OCI-LY7 (cell line): ENCODE measurements around the gene TGM5. TPM values are rescaled to one million over a fixed set of nuclear protein-coding genes. Genes with fewer than 3 reads are reported as not detected.
A peak's percentile ranks its signal among the peaks of the same experiment; 100 is the strongest.

Experiments
- BruUV-seq: library from RNA; stranded (reverse); fragments of 400-500 nt; replicated peaks from 2 replicates; lab custom pipeline; 2021; lab: Mats Ljungman, UMichigan
- CTCF ChIA-PET: fragments of 300-600 bp; sonication (Branson Sonifier 250); formaldehyde crosslinking; loops from one replicate; lab custom pipeline; 2022; ENCODE audit warnings: antibody characterized with exemption; ENCODE audit not compliant: unreplicated experiment; lab: Charles Lee
- POLR2A ChIA-PET: fragments of 300-600 bp; sonication (Branson Sonifier 250); formaldehyde crosslinking; loops from one replicate; lab custom pipeline; 2022; ENCODE audit warnings: antibody characterized with exemption; lab: Charles Lee
- DNase-seq: peaks from one replicate; pipeline ENCODE4 v3.0.0-alpha.2; 2015; ENCODE audit warnings: low spot score
- H2AFZ ChIP-seq: fragments of 200-600 bp; sonication (generic), shearing (Covaris generic); 2 replicates; pipeline ENCODE4 v1.6.1; 2014; ENCODE audit warnings: mild to moderate bottlenecking, antibody characterized with exemption, low read length, moderate library complexity
- H3K27ac ChIP-seq: fragments of 200-600 bp; sonication (generic); 2 replicates; pipeline ENCODE4 v1.5.1; 2014; ENCODE audit warnings: mixed run types, low read depth, mild to moderate bottlenecking, moderate library complexity, low read length, inconsistent platforms; ENCODE audit not compliant: poor library complexity, severe bottlenecking
- H3K36me3 ChIP-seq: fragments of 200-600 bp; sonication (generic); 2 replicates; pipeline ENCODE4 v1.6.1; 2014; ENCODE audit warnings: mild to moderate bottlenecking, antibody characterized with exemption, low read length, moderate library complexity, mixed read lengths; ENCODE audit not compliant: insufficient read depth
- H3K4me1 ChIP-seq: fragments of 200-600 bp; sonication (generic); 2 replicates; pipeline ENCODE4 v1.5.1; 2014; ENCODE audit warnings: mild to moderate bottlenecking, low read length; ENCODE audit not compliant: insufficient read depth, poor library complexity, severe bottlenecking
- H3K4me2 ChIP-seq: fragments of 200-600 bp; sonication (generic); 2 replicates; pipeline ENCODE4 v1.6.1; 2014; ENCODE audit warnings: mild to moderate bottlenecking, low read length
- H3K4me3 ChIP-seq: fragments of 200-600 bp; sonication (generic); 2 replicates; pipeline ENCODE4 v1.5.1; 2014; ENCODE audit warnings: mild to moderate bottlenecking, low read depth, low read length; ENCODE audit not compliant: poor library complexity, severe bottlenecking
- H3K79me2 ChIP-seq: fragments of 200-600 bp; sonication (generic); 2 replicates; pipeline ENCODE4 v1.6.1; 2016; ENCODE audit warnings: low read depth, mild to moderate bottlenecking, low read length, moderate library complexity, mixed read lengths; ENCODE audit not compliant: insufficient read depth
- H3K9me2 ChIP-seq: fragments of 200-600 bp; sonication (generic); 2 replicates; pipeline ENCODE4 v1.6.1; 2016; ENCODE audit warnings: mild to moderate bottlenecking, low read length, mixed read lengths; ENCODE audit not compliant: insufficient read depth
- H3K9me3 ChIP-seq: fragments of 200-600 bp; sonication (generic); 2 replicates; pipeline ENCODE4 v1.6.1; 2014; ENCODE audit warnings: mild to moderate bottlenecking, mixed run types, low read length, mixed read lengths
- H4K20me1 ChIP-seq: fragments of 200-600 bp; sonication (generic); 2 replicates; pipeline ENCODE4 v1.6.1; 2014; ENCODE audit warnings: mild to moderate bottlenecking, antibody characterized with exemption, low read length, moderate library complexity, mixed read lengths; ENCODE audit not compliant: insufficient read depth
- EZH2phosphoT487 ChIP-seq: fragments of 200-600 bp; sonication (generic); IDR thresholded peaks from 2 replicates; pipeline ENCODE4 v1.6.1; 2018; ENCODE audit warnings: low read depth, borderline replicate concordance, mild to moderate bottlenecking, mixed run types, antibody characterized with exemption, low read length, moderate library complexity, mixed read lengths
- intact Hi-C: fragments of 100-400 bp; cut with micrococcal nuclease; formaldehyde crosslinking; loops from one replicate; pipeline ENCODE4 v1.10.0; 2022; ENCODE audit not compliant: unreplicated experiment
- total RNA-seq, 2 experiments: library from RNA; depleted of rRNA in 1 of 2; stranded (reverse); fragments of >200 nt in 1 of 2; shearing (Covaris generic) in 1 of 2; gene quantifications; 2 replicates each; pipeline ENCODE4 v1.2.3, GENCODE V29; 2014 to 2022
- TF ChIP-seq, protein P1 (sequence below): fragments of 200-600 bp; sonication (generic); conservative IDR thresholded peaks from 2 replicates; pipeline ENCODE4 v1.5.1; 2014; ENCODE audit warnings: mild to moderate bottlenecking, antibody characterized with exemption, low read length, moderate library complexity, mixed read lengths

The TGM5 gene
- total RNA-seq, 2 experiments from 2014 or later = not detected

DNA sequence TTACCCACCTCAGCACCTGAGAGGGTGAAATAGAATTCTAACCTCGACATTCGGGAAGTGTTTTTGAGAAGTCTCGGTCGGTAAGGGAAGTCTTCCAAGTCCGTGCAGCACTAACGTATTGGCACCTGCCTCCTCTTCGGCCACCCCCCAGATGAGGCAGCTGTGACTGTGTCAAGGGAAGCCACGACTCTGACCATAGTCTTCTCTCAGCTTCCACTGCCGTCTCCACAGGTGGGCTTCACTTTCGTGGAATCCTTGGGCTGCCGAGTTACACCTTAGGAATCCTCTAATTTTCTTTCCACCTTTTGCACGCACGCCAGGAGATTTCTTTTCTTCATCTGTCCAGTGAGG lies 80.8 kb downstream of the TGM5 start:
- CTCF ChIA-PET = interaction anchor here (1.2 kb wide), 1 partner anchor 40 kb away, joined by 3 read pairs; no protein-coding TSS in a partner anchor
- Histone ChIP-seq H3K9me2 (no peaks in the 10 kb centered on the region), H3K9me3 (no peaks in the 10 kb centered on the region), H2AFZ (peak overlapping the region; percentile 81), H3K4me2 (peak overlapping the region; percentile 77), H3K36me3 (peaks cover 46% of the 10 kb centered on the region), H4K20me1 (no peaks in the 10 kb centered on the region), H3K4me1 (peaks cover 13% of the 10 kb centered on the region), H3K79me2 (peaks cover 18% of the 10 kb centered on the region; the same call in 1 of the 2 replicates), H3K27ac (peak overlapping the region; percentile 72), H3K4me3 (peak overlapping the region; percentile 86)
- DNase-seq = no peak
- intact Hi-C loops = no loop called here
- no TSS peak for BruUV-seq
- POLR2A ChIA-PET = no interaction called here
- TF ChIP-seq, protein P1, sequence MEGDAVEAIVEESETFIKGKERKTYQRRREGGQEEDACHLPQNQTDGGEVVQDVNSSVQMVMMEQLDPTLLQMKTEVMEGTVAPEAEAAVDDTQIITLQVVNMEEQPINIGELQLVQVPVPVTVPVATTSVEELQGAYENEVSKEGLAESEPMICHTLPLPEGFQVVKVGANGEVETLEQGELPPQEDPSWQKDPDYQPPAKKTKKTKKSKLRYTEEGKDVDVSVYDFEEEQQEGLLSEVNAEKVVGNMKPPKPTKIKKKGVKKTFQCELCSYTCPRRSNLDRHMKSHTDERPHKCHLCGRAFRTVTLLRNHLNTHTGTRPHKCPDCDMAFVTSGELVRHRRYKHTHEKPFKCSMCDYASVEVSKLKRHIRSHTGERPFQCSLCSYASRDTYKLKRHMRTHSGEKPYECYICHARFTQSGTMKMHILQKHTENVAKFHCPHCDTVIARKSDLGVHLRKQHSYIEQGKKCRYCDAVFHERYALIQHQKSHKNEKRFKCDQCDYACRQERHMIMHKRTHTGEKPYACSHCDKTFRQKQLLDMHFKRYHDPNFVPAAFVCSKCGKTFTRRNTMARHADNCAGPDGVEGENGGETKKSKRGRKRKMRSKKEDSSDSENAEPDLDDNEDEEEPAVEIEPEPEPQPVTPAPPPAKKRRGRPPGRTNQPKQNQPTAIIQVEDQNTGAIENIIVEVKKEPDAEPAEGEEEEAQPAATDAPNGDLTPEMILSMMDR = peak; percentile 10; the same call in 1 of the 2 replicates
- no peak for TF ChIP-seq EZH2phosphoT487

DNA sequence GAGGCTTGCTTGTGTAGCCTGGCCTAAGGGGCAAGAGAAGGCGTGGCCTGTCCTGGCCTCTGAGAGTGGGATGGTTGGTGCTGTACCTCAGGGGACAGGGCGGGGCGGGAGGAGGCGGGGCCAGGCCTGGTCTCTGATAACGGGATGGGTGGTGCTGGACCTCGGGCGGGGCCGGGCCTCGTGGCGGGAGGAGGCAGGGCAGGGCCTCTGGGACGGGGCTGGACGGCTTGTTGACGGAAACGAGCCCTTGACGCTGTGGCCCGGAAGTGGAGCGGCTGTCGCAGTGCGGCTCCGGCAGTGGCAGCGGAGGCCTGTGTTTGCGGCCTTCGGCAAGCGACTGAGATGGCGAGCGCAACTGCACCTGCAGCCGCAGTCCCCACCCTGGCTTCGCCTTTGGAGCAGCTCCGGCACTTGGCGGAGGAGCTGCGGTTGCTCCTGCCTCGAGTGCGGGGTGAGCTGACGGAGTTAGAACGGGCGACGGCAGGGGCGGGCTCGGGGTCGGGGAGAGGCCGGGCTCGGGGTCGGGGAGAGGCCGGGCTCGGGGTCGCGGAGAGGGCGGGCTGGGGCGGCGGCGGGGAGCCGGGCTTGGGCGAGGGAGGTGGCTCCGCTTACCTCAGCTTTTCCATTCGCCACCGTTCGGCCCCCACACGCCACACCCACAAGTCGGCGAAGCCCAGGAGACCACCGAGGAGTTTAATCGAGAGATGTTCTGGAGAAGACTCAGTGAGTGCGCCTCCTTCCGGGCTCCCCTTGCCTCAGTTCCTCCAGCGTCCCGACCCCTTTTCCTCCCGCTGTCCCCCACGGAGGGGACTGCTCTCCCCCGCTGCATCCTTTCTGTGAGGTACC lies 81.3 kb downstream of the TGM5 start, which contains the start of gene CCNDBP1:
CCNDBP1 (plus strand) TSS at position 247 of the 846 bp plus-strand sequence; CDS start at position 343, 96 bp downstream.
- Histone ChIP-seq H4K20me1 (no peaks in the 10 kb centered on the region), H3K79me2 (peaks cover 18% of the 10 kb centered on the region; the same call in 1 of the 2 replicates), H3K36me3 (peaks cover 46% of the 10 kb centered on the region), H3K9me2 (no peaks in the 10 kb centered on the region), H2AFZ (peak within 1 kb of the TSS; percentile 81), H3K27ac (peak within 1 kb of the TSS; percentile 72), H3K9me3 (no peaks in the 10 kb centered on the region), H3K4me2 (peak within 1 kb of the TSS; percentile 77), H3K4me3 (peak within 1 kb of the TSS; percentile 86), H3K4me1 (peaks cover 13% of the 10 kb centered on the region)
- peak; percentile 92 for DNase-seq
- CTCF ChIA-PET = interaction anchor here (1.2 kb wide), 1 partner anchor 40 kb away, joined by 3 read pairs; no protein-coding TSS in a partner anchor
- POLR2A ChIA-PET = no interaction called here
- no TSS peak for BruUV-seq
- intact Hi-C loops = loop anchor here (1.0 to 2.0 kb wide), 2 partner anchors 53 to 100 kb away; partner anchors contain the start of gene TMEM62
- TF ChIP-seq, protein P1 = peak; percentile 72
- TF ChIP-seq EZH2phosphoT487 = no peak
